Stimulated activated CD4-positive, alpha-beta T cell treated with anti-CD3 and anti-CD28 coated beads, Interleukin-4, amount 100 ng/mL, for 48 hours (primary cell): ENCODE measurements around the gene KDM3A.

Source experiments
- DNase-seq, 2 donors: peaks; one replicate each; pipeline ENCODE4 v3.0.0-alpha.2; 2020; ENCODE audit warnings: low read depth in 2 of 2

Gene KDM3A

DNA sequence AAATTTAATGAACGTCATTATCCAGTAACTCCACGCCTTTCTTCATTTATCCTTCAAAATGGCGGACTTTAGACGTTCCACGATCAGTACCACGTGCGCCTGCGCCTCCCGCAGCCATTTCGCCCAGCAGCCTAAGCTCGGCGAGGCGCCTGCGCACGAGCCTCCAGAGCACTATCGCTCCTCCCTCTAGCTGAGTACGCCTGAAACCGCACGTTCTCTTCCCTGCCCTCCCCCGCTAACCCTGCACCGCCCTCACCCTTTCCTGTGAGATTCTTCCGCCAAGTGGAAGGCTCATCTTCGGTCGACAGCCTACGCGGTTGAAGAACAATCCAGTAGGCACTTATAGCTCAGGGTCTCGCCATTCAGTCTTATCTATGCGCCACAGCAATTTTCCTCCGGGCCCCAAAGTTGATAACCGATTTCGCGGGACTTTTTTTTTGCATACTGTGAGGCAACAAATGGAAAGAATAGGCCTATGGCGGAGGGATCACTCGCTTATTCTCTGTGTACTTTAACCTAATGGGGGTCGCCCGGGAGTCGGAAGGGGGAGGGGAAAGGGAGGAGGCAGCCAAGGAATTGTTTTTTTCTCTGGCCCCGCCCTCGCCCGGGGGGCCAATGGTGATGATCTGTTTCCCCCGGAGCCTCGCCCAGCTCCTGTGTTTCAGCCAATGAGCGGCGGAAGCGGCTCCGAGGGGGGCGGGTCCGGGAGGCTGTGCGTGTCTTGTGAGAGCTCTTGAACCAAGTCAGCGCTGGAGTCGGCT lies at the start of gene KDM3A:
KDM3A (plus strand) TSS at position 741 of the 761 bp plus-strand sequence. CDS start 677 bp downstream, outside the sequence.
- DNase-seq = peak; percentile 98 to 99

DNA sequence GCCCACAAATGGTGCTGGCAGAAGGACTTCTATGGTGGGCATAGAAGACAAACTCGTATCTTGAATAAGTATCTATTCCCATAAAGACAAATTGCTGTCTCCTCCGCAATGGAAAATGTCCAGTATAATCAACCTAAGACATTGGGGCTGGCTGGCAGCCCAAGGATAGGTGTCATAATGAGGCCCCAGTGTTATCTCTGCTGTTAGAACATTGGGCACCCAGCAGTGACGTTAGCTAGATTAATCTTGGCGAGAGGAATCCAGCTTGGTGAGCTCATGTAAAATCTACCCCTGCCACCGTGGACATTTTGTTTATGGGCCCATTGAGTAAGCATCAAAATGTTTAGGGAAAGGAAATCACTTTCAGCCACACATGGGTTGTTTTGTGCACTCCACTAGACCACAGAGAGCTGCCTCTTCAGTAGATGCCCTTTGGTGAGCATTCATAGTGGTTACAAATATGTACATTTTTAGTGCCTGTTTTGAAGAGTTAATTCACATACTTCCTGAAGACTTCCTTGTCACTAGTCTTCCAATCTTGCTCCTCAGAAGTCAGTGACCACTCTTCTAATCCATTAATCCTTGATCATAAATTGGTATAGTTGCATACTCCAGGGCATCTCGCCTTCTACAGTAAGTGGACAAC lies 48.2 kb upstream of the KDM3A start:
- no peak for DNase-seq

DNA sequence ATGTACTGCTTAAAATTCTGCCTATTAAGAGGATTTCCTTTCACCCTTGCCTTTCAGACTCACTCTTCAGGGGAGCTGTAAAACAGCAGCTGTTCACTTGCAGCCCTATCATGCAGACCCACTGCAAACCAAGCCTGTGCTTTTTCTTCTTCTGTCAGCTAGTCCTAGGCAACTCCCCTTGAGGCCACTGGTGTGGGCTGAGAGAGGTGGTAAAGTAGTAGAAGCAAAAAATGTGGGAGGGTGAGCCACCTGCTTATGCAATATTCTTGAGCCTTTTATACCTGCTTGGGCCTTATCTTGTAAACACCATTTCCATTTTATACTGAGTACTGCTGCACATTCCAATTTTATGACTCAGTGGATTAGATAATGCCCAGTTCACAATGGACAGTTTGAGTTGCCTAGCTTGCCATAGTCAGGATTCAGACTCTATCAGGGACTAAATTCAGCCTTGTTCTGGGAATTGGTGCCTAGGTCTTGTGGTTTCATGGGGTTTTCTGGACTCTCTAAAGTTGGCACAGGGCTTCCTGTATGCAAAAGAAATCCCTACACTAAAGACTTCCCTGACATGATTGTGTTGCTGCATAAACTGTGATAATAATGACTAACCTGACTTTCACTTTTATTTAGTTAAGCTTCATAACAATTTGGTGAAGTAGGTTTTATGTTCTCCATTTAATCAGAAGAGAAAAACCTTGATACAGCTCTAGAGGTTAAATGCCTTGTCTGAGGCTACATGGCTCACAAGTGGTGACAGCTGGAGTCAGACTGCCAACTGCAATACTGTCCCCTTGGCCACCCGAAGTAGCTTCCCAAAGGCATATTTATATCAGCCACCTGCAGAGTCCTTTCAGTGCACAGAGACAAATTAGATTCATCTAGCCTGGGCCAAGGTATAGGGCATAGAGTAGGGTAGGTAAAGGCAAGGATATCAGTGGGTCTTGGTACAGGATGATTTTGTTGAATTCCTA lies 47.4 kb upstream of the KDM3A start:
- no peak for DNase-seq

GRCh38 chr2:86396291-86396785 lies 44.8 kb upstream of the KDM3A start:
- no peak for DNase-seq

DNA sequence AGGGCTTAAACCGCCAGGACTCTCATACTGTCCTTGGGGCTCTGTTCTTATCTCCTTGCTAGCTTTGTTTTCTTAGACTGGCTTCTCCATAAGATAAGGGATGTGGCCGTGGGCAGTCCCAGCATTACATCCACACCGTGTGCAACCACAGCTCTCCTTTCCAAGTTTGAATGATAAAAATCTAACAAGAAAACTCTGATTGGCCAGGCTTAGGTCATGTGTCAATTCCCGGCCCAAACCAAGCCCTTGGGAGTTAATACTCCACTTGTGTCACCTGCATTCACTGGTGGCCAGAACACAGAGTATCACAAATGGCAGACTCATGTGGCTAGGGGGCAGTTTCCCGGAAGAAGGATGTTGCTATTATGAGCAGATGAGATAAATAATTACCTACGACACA lies 43.2 kb upstream of the KDM3A start:
- DNase-seq = no peak

DNA sequence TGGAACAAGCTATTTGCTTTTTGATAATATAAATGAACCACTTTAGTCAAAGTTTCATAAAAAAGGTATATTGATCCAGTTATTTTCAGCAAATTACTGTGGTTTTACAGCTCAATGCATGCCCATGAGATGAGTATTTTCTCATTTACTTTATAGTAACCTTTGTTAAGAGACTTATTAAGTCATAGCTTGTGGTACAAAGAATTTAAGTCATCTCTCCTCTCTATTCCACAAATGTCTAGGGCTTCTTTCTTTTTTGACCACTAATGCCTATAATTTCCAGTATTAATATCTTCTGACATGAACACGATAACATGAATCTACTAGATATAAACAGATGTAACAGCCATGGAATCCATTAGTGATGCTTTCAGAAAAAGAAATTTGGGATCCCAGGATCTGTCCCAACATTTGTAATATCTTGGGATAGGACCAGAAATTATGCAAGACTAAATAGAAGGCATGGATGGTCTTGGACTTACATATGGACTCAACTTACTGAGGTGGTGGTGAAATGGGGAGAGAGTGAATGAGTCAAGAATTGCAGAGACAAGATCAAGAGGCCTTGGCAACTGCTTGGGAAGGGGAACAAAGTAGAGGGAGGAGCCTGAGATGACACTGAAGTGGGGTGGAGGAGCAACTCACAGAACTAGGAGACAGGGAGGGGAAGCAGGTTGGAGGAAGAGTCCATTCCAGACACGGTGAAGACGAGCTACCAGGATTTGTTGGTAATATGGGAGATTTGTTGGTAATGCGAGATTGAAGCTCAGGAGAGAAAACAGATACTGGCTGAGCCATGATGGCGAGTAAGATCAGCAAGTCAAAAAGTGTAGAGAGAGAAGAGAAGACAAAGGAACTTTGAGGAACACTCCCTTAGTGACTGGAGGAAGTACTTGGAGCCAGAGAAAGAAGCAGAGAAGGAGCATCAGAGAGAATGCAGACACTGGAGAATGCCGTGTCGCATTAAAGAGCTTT lies 42.4 kb upstream of the KDM3A start:
- DNase-seq = no peak

- DNase-seq = no peak
Measured at GRCh38 chr2:86400321-86400720, 40.9 kb upstream of the KDM3A start.

DNA sequence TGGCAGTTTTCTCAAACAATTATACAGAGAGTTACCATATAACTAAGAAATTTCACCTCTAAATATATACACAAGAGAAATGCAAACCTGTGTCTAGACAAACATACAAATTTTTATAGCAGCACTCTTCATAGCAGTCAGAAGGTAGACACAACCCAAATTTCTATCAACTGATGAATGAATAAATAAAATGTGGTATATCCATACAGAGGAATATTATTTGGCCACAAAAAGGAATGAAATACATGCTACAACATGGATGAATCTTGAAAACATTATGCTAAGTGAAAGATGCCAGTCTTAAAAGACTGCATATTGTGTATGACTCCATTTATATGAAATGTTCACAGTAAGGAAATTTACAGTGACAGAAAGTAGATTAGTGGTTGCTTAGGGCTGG lies 30.6 kb upstream of the KDM3A start:
- no peak for DNase-seq

- no peak for DNase-seq
Measured at GRCh38 chr2:86411396-86411795, 29.8 kb upstream of the KDM3A start.

DNA sequence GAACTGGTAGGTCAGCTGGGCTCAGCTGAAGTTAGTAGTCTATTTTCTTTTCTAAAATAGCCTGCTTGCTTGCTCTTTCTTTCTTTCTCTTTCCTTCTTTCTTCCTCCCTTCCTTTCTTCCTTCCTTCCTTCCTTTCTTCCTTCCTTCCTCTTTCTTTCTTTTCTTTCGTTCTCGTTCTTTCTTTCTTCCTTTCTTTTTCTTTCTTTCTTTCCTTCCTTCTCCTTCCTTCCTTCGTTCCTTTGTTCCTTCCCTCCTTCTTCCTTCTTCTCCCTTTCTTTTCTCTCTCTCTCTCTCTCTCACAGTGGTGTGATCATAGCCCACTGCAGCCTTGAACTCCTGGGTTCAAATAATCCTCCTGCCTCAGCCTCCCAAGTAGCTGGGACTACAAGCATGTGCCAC lies 29.2 kb upstream of the KDM3A start:
- DNase-seq = no peak

DNA sequence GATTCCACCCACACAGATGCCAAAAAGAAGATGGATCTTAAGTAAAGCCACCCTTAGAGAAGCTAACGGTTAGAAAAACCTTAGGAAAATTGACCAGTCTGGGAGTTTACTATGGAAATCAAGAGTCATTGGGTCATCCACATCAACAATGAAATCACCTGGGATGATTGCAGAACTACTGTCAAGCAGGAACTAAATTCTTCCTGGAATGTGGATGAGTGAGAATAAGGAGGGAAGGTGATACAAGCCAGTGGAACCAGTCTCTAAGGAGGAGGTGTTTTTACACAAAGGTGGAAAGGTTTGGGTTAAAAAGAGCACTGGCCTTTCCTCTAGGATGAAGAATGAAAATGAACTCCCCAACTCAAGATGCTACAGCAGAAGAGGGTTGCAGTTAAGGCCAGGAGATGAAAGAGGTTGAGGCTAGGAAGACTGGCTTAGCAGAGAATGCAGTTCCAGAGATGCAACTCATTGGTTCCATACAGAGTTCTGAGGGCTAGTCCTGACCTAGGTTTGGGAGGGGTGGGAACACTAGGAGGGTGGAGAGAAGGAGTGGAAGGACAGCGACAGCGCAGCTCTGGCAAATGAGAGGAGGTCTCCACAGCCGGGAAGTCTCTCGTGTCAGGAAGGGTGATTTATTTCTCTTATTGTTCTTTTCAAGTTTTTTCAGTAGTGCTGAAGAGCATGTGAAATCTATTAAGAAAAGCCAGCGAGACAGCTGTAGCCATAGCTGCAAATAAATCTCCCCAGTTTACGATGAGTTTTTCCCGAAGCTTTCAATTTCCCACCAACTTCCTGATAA lies 27.7 kb upstream of the KDM3A start:
- no peak for DNase-seq

GRCh38 chr2:86414996-86415395 lies 26.2 kb upstream of the KDM3A start:
- no peak for DNase-seq

GRCh38 chr2:86416146-86416545 lies 25.0 kb upstream of the KDM3A start:
- DNase-seq = no peak

- no peak for DNase-seq
Measured at GRCh38 chr2:86417961-86418360, 23.2 kb upstream of the KDM3A start.

GRCh38 chr2:86420913-86421312 lies 20.3 kb upstream of the KDM3A start:
- DNase-seq = no peak

DNA sequence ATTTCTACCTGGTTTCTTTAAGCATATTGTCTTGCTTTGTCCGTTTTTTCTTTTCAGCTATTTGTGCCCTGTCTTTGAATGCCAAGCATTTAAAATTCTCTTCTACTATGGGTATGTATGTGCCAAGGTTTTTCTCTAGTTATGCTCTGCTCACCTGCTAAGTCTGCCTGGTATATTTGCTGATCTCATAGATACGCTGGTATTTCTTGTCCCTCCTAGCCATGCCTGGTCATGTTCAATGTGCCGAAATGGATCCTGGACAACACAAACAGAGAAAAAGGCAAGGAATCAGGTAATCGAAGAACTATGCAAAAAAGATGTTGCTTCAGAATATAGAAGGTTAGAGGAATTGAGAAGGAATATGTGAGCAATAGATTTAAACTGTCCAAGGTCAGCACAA lies 14.9 kb upstream of the KDM3A start:
- no peak for DNase-seq

DNA sequence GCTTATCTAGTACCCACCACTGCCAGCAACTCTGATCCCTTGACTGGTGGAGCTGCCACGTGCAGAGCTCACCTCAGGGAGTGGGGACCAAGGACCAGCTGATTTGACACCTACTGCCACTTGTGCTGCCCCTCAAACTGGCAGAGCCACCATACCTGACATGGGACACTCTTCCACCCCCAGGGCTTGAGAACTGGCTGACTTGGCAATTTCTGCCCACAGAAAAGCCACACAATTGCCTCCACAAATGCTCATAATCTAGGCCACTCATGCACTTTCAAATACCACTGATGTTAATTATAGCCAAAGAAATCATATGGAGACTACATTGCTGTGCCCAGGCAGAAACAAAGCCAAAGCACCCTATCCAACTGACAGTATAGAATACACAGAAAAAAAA lies 11.8 kb upstream of the KDM3A start:
- DNase-seq = no peak

DNA sequence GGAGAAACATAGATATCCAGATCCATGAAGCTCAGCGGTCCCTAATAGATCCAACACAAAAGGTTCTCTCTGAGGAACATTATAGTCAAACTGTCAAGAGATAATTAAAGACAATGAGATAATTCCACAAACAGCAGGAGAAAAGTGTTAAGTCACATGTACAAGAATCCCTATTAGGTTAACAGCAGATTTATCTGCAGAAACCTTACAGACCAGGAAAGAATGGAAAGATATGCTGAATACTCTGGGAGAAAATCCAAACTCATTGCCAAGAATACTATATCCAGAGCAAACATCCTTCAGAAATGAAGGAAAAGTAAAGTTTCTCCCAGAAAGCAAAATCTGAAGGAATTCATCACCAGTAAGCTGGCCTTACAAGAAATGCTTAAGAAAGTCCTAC lies 10.8 kb upstream of the KDM3A start:
- DNase-seq = no peak

- no peak for DNase-seq
Measured at GRCh38 chr2:86433137-86433536, 8.0 kb upstream of the KDM3A start.

DNA sequence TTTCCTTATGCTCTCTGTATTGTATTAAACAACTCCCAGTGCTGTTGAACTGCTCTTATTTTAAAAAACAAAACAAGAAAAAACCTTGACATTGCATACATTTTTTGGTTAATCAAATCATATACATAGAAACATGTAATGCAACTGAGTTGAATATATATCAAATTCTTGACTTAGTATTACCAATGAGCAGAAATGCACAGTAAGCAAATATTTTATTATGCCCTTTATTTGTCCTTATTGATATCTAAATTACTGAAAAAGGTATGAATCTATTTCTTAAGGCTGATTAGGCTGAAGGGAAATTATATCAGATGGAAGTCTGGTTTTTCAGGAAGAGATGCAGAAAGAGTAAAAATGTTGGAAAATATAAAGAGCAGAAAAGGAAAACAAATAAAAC lies 6.9 kb upstream of the KDM3A start:
- DNase-seq = no peak
